ENCODE results near the gene SLC34A2.

The SLC34A2 gene

DNA sequence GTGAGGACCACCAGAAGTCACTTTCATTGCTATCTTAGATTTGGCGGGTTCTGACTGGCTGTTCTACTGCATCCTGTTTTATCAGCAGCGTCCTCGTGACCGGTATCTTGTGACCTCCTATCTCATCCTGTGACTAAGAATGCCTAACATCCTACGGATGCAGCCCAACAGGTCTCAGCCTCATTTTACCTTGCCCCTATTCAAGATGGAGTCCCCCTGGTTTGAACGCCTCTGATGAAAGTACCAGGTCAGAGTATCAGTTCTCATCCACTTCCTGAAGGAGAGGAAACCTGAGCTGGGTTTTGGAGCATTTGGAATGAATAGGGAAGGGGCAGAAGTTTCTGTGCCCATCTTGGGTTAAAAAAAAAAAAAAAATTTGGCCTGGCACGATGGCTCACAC lies 70.2 kb downstream of the SLC34A2 start:
- DNase-seq (ENCODE audit: low read depth), result no peak

DNA sequence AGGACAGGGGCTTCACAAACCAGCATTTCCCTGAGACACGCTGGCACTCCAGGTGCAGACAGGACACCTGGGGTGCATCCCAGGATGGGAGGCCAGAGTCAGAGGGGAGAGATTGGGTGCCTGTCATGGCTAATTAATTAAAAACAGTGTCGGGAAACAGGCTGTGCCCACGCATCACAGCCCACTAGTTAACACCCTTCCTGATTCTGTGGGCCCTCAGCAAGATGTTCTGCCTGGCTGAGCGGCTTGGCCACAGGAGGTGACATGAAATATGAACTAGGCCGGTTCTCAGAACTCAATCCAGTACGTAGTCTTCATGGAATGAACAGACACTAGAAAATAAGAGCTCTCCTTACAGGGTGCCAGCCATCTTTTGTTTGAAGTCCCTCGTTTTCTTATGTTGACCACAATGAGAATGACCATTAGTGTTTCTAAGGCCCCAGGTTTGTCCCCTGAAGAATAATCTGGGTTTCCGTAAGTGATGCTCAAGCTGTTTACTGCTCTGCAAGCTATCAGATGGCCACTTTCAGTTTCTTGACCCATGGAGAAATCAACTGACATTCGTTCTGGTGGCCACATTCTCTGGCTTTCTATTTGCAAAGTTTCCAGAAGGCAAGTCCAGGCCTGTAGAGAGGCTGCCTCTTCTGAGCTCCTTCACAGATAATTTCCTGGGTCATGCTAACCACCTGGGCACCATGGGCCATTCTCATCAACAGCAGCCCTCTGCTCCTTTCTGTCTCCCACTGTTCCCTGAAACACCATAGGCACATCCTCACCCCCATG lies 72.3 kb downstream of the SLC34A2 start:
- DNase-seq (ENCODE audit: low read depth), result no peak
